HepG2 (cell line): ENCODE data around the gene CDRT15. TPM values are rescaled to one million over a fixed set of nuclear protein-coding genes. Genes with fewer than 3 reads are reported as not detected.
"Not testable (repeated sequence)": the region's sequence is repeated elsewhere in the genome, so short reads cannot be mapped to it uniquely, and the experiment has no call there.

Experiments used
- ATAC-seq: fragments of 200-7000 bp; cut with Tn5 transposase; 3 replicates; pipeline ENCODE4 v1.9.1; 2020; ENCODE audit warnings: mild to moderate bottlenecking, moderate library complexity
- BruUV-seq: library from RNA; stranded (reverse); fragments of 400-500 nt; replicated peaks from 2 replicates; lab custom pipeline; 2021; lab: Mats Ljungman, UMichigan
- CTCF ChIA-PET: fragments of 300-600 bp; formaldehyde crosslinking; extraction: SDS; loops from one replicate; lab custom pipeline; 2021; ENCODE audit warnings: low total read pairs, inconsistent platforms, low intra/inter-chr PET ratio; lab: Yijun Ruan, JAX
- POLR2A ChIA-PET: fragments of 350-600 bp; sonication (Branson Sonifier 250); formaldehyde crosslinking; loops from one replicate; lab custom pipeline; 2020; ENCODE audit warnings: antibody characterized with exemption, inconsistent platforms; lab: Yijun Ruan, JAX
- DNase-seq: peaks from one replicate; pipeline ENCODE4 v3.0.0-alpha.2; 2015; ENCODE audit warnings: low spot score
- FAIRE-seq: peaks from 3 replicates; lab custom pipeline; 2011; peaks lifted over from hg19 to GRCh38; lab: Jason Lieb, UNC
- H2AFZ ChIP-seq: one replicate; pipeline ENCODE4 v1.6.1; 2011; ENCODE audit warnings: low read length, inconsistent platforms
- H3K27ac ChIP-seq: fragments of 300-600 bp; 3 replicates; pipeline ENCODE4 v1.8.0; 2011; ENCODE audit warnings: mixed run types, mild to moderate bottlenecking, mixed read lengths, low read length, inconsistent platforms; ENCODE audit not compliant: insufficient read depth; ENCODE audit errors: extremely low read length
- H3K27me3 ChIP-seq, 2 experiments: fragments of 200-600 bp in 1 of 2; 2 replicates in 1 of 2; 3 replicates in 1 of 2; pipeline versions ENCODE4 v1.6.0 to v1.8.0; 2011; ENCODE audit warnings: low read length in 2 of 2, mild to moderate bottlenecking in 2 of 2, moderate library complexity in 2 of 2, inconsistent platforms in 1 of 2; ENCODE audit not compliant: insufficient read depth in 2 of 2, control insufficient read depth in 1 of 2
- H3K36me3 ChIP-seq, 2 experiments: fragments of 200-600 bp in 1 of 2; replicated peaks in 1 of 2; 2 replicates in 1 of 2; 3 replicates in 1 of 2; pipeline versions ENCODE4 v1.5.1 to v1.8.0; 2011; ENCODE audit warnings: low read length in 2 of 2, inconsistent platforms in 1 of 2; ENCODE audit not compliant: insufficient read depth in 2 of 2, control insufficient read depth in 1 of 2
- H3K4me1 ChIP-seq: 2 replicates; pipeline ENCODE4 v1.5.1; 2012; ENCODE audit warnings: low read length, inconsistent platforms; ENCODE audit not compliant: insufficient read depth
- H3K4me2 ChIP-seq: 2 replicates; pipeline ENCODE4 v1.6.0; 2011; ENCODE audit warnings: low read depth, low read length, inconsistent platforms
- H3K4me3 ChIP-seq, 3 experiments: fragments of 200-600 bp in 1 of 3; sonication (generic), shearing (Covaris generic) in 1 of 3; replicated peaks in 1 of 3; 2 replicates each; pipeline ENCODE4 v1.5.1; 2011 to 2016; ENCODE audit warnings: low read length in 3 of 3, inconsistent platforms in 2 of 3, low read depth in 2 of 3, mild to moderate bottlenecking in 2 of 3, control low read depth in 1 of 3, mixed read lengths in 1 of 3; ENCODE audit not compliant: insufficient read depth in 1 of 3
- H3K79me2 ChIP-seq: one replicate; pipeline ENCODE4 v1.6.1; 2011; ENCODE audit warnings: low read length, inconsistent platforms; ENCODE audit not compliant: insufficient read depth
- H3K9ac ChIP-seq: 2 replicates; pipeline ENCODE4 v1.6.0; 2011; ENCODE audit warnings: mild to moderate bottlenecking, low read depth, low read length, inconsistent platforms; ENCODE audit not compliant: insufficient read depth
- H3K9me3 ChIP-seq: 2 replicates; pipeline ENCODE4 v1.5.1; 2012; ENCODE audit warnings: mild to moderate bottlenecking, low read length
- H4K20me1 ChIP-seq: 2 replicates; pipeline ENCODE4 v1.6.0; 2011; ENCODE audit warnings: inconsistent platforms, mild to moderate bottlenecking, low read length, moderate library complexity; ENCODE audit not compliant: insufficient read depth
- ATM ChIP-seq: fragments of 450-650 bp; IDR thresholded peaks from 2 replicates; pipeline ENCODE4 v1.7.1; 2017; ENCODE audit warnings: mild to moderate bottlenecking, borderline replicate concordance
- FOXA3 ChIP-seq: IDR thresholded peaks from 2 replicates; pipeline ENCODE4 v1.6.1; 2016; ENCODE audit warnings: missing genetic modification reagents, missing compliant biosample characterization
- KDM6A ChIP-seq: IDR thresholded peaks from 2 replicates; pipeline ENCODE4 v1.6.1; 2016; ENCODE audit warnings: low read depth
- MXD4 ChIP-seq: IDR thresholded peaks from 2 replicates; pipeline ENCODE4 v1.6.1; 2016; ENCODE audit warnings: mild to moderate bottlenecking, missing biosample characterization, missing genetic modification reagents
- ZNF12 ChIP-seq: sonication (generic); formaldehyde crosslinking; IDR thresholded peaks from 2 replicates; pipeline ENCODE4 v1.5.0; 2020; ENCODE audit warnings: missing genetic modification reagents
- ZNF746 ChIP-seq: sonication (generic); formaldehyde crosslinking; IDR thresholded peaks from 2 replicates; pipeline ENCODE4 v1.8.0; 2022; ENCODE audit warnings: mild to moderate bottlenecking, missing genetic modification reagents
- ZNF816 ChIP-seq: sonication (generic); formaldehyde crosslinking; IDR thresholded peaks from 2 replicates; pipeline ENCODE4 v1.8.0; 2022; ENCODE audit warnings: missing genetic modification reagents, mild to moderate bottlenecking, borderline replicate concordance
- ZNF841 ChIP-seq: sonication (generic); formaldehyde crosslinking; IDR thresholded peaks from 2 replicates; pipeline ENCODE4 v1.8.1; 2023; ENCODE audit warnings: missing genetic modification reagents, borderline replicate concordance
- WGBS: methylation state at CpG from one replicate; pipeline ENCODE4 v1.1.6; 2017; ENCODE audit warnings: low lambda C conversion rate; 5-methylcytosine and 5-hydroxymethylcytosine counted together
- in situ Hi-C: cut with HindIII; loops from 2 replicates; pipeline ENCODE4 v1.10.0; 2017; ENCODE audit warnings: low pct_unique_long_range_greater_than_20kb; ENCODE audit not compliant: extremely low pct_ligation_motif_present
- intact Hi-C: fragments of 100-400 bp; cut with micrococcal nuclease; formaldehyde crosslinking; loops from one replicate; pipeline ENCODE4 v1.10.0; 2022; ENCODE audit not compliant: unreplicated experiment
- polyA plus RNA-seq, 8 experiments: library from polyadenylated mRNA; depleted of rRNA in 3 of 8; stranded (reverse) in 7 of 8; unstranded in 1 of 8; fragments of >200 nt; fragmentation: Illumina TruSeq in 4 of 8; extraction: Trizol in 4 of 8; gene quantifications; 2 replicates each; pipeline versions ENCODE4 v1.2.1 to v1.2.3, GENCODE V29; 2011 to 2016; ENCODE audit warnings: low read depth in 4 of 8, missing spikeins in 1 of 8, mixed read lengths in 1 of 8; ENCODE audit not compliant: insufficient read depth in 1 of 8
- total RNA-seq, 5 experiments: library from RNA; depleted of rRNA; stranded (reverse); fragments of >200 nt; fragmentation: Illumina TruSeq; extraction: Trizol; gene quantifications; 2 replicates each; pipeline ENCODE4 v1.2.3, GENCODE V29; 2016; ENCODE audit warnings: low read depth in 1 of 5
- TF ChIP-seq, protein P1 (sequence below): fragments of 450-650 bp; IDR thresholded peaks from 2 replicates; pipeline ENCODE4 v1.6.1; 2017; ENCODE audit warnings: mild to moderate bottlenecking
- TF ChIP-seq, protein P2 (sequence below): sonication (generic); formaldehyde crosslinking; IDR thresholded peaks from 2 replicates; pipeline ENCODE4 v1.5.0; 2020; ENCODE audit warnings: mild to moderate bottlenecking, low read depth, missing genetic modification reagents, borderline replicate concordance
- TF ChIP-seq, protein P3 (sequence below): sonication (generic); formaldehyde crosslinking; IDR thresholded peaks from 2 replicates; pipeline ENCODE4 v1.5.0; 2020; ENCODE audit warnings: missing genetic modification reagents
- TF ChIP-seq, protein P4 (sequence below): sonication (generic); formaldehyde crosslinking; conservative IDR thresholded peaks from 2 replicates; pipeline ENCODE4 v1.8.0; 2022; ENCODE audit warnings: mild to moderate bottlenecking, moderate library complexity, missing genetic modification reagents

The CDRT15 gene
- total and polyA plus RNA-seq, 2 of the 13 experiments (the other 11 are each of a cell fraction or from before 2014, with no cell fraction given), result not detected

DNA sequence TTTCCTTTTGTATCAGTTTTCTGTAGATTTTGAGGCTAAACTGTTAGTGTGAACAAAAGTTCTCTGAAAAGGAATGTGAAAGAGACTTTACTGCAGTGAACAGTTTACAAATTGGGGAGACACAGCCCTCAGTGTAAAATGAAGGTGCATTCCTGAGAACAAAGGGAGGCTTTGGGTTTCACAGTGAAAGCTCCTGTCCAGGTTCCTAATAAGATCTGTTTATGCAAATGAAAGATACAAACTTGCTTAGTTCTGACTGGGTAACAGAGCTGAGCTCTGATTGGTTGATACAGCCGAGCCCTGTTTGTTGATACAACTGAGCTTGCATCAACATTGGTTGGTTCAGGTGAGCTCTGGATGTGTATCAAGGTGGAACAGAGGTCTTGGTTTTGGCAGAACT is 8.3 kb upstream of the CDRT15 start (continued):
- TF ChIP-seq, protein P1, sequence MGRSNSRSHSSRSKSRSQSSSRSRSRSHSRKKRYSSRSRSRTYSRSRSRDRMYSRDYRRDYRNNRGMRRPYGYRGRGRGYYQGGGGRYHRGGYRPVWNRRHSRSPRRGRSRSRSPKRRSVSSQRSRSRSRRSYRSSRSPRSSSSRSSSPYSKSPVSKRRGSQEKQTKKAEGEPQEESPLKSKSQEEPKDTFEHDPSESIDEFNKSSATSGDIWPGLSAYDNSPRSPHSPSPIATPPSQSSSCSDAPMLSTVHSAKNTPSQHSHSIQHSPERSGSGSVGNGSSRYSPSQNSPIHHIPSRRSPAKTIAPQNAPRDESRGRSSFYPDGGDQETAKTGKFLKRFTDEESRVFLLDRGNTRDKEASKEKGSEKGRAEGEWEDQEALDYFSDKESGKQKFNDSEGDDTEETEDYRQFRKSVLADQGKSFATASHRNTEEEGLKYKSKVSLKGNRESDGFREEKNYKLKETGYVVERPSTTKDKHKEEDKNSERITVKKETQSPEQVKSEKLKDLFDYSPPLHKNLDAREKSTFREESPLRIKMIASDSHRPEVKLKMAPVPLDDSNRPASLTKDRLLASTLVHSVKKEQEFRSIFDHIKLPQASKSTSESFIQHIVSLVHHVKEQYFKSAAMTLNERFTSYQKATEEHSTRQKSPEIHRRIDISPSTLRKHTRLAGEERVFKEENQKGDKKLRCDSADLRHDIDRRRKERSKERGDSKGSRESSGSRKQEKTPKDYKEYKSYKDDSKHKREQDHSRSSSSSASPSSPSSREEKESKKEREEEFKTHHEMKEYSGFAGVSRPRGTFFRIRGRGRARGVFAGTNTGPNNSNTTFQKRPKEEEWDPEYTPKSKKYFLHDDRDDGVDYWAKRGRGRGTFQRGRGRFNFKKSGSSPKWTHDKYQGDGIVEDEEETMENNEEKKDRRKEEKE, result no peak
- TF ChIP-seq FOXA3 (no peak), ZNF841 (no peak), ZNF816 (CRISPR knock-in tag) (no peak), MXD4 (CRISPR knock-in tag) (no peak), ZNF746 (CRISPR knock-in tag) (no peak), ATM (no peak), KDM6A (CRISPR knock-in tag) (no peak), ZNF12 (CRISPR knock-in tag) (no peak)
- TF ChIP-seq, protein P2, sequence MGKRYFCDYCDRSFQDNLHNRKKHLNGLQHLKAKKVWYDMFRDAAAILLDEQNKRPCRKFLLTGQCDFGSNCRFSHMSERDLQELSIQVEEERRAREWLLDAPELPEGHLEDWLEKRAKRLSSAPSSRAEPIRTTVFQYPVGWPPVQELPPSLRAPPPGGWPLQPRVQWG, result no peak
- TF ChIP-seq, protein P3, sequence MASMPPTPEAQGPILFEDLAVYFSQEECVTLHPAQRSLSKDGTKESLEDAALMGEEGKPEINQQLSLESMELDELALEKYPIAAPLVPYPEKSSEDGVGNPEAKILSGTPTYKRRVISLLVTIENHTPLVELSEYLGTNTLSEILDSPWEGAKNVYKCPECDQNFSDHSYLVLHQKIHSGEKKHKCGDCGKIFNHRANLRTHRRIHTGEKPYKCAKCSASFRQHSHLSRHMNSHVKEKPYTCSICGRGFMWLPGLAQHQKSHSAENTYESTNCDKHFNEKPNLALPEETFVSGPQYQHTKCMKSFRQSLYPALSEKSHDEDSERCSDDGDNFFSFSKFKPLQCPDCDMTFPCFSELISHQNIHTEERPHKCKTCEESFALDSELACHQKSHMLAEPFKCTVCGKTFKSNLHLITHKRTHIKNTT (CRISPR knock-in tag), result no peak
- TF ChIP-seq, protein P4, sequence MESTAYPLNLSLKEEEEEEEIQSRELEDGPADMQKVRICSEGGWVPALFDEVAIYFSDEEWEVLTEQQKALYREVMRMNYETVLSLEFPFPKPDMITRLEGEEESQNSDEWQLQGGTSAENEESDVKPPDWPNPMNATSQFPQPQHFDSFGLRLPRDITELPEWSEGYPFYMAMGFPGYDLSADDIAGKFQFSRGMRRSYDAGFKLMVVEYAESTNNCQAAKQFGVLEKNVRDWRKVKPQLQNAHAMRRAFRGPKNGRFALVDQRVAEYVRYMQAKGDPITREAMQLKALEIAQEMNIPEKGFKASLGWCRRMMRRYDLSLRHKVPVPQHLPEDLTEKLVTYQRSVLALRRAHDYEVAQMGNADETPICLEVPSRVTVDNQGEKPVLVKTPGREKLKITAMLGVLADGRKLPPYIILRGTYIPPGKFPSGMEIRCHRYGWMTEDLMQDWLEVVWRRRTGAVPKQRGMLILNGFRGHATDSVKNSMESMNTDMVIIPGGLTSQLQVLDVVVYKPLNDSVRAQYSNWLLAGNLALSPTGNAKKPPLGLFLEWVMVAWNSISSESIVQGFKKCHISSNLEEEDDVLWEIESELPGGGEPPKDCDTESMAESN, result no peak

DNA sequence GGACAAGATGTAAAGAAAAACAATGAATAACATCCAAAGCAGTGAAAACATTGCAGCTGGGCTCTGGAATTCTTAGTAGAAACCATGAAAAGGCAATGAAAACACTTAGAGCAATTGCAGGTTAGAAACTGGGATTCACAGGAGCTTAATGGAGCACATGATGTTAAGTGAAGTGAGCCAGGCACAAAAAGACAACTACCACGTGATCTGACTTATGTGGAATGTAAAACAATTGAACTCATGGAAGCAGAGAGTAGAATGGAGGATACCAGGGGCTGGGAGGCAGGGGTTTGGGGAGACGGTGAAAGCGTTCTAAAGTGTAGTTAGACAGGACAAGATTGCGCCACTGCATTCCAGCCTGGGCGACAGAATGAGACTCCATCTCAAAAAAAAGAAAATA is 2.6 kb upstream of the CDRT15 start:
- DNase-seq, POLR2A ChIA-PET, BruUV-seq, H3K4me1 ChIP-seq, H3K4me3 ChIP-seq, H3K4me2 ChIP-seq, ATAC-seq, in situ Hi-C loops, H3K27me3 ChIP-seq, H4K20me1 ChIP-seq, H2AFZ ChIP-seq, CTCF ChIA-PET, H3K9ac ChIP-seq, H3K27ac ChIP-seq, H3K9me3 ChIP-seq, FAIRE-seq, H3K36me3 ChIP-seq, intact Hi-C loops, H3K79me2 ChIP-seq: not testable (repeated sequence)
- WGBS, result 63% methylated on average over 4 of the region's 5 CpGs

DNA sequence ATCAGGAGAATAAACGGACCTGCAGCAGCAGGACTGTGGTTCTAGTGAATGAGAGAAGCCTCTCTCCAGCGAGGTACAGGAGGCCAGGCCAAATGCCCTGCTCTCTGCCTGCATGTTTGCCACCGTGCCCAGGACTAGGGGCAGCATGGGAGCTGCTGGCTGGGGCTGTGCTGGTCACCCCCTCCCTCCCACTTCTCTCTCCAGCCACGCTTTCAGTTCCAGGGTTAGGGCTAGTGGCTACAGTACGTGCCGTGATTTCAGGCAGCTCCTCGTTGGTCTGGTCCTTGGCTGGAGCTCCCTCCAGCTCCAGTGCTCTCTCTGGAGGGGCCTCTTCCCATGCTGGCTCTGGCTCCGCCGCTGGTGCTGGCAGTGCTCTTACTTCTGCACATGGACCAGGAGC is 630 bp downstream of the CDRT15 start:
- in situ Hi-C loops, H2AFZ ChIP-seq, H3K27me3 ChIP-seq, H3K4me3 ChIP-seq, H4K20me1 ChIP-seq, BruUV-seq, H3K27ac ChIP-seq, H3K79me2 ChIP-seq, POLR2A ChIA-PET, CTCF ChIA-PET, H3K4me2 ChIP-seq, ATAC-seq, DNase-seq, FAIRE-seq, H3K36me3 ChIP-seq, H3K9me3 ChIP-seq, H3K9ac ChIP-seq, intact Hi-C loops, H3K4me1 ChIP-seq: not testable (repeated sequence)
- 50% methylated on average over 6 of the region's 9 CpGs for WGBS
